ENCODE results near the gene SUMF1. TPM values are rescaled to one million over a fixed set of nuclear protein-coding genes. Genes with fewer than 3 reads are reported as not detected.
"Not testable (repeated sequence)": the region's sequence is repeated elsewhere in the genome, so short reads cannot be mapped to it uniquely, and the experiment has no call there.

The SUMF1 gene
- total RNA-seq, 1 donor from 2014 or later, result 10.4 TPM

DNA sequence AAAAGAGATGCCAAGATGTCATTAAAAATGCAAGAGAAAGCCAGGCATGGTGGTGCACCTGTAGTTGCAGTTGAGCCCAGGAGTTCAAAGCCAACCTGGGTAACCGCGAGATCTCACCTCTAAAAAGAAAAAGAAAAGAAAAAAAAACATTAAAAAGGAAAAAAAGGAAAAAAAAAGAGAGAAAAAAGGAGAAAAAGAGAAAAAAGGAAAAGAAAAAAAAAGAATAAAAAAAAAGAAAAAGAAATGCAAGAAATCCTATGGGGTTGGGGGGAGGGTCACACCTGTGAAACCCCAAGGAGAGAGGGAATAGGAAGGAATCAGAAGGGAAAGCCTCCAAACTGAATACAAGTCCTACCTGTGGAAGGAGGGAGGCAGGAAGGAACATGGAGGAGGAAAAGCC, 5.2 kb upstream of the SUMF1 start:
- intact Hi-C loops (cut with DNase I), result no loop called here
- DNase-seq (ENCODE audit: low spot score), result no peak

DNA sequence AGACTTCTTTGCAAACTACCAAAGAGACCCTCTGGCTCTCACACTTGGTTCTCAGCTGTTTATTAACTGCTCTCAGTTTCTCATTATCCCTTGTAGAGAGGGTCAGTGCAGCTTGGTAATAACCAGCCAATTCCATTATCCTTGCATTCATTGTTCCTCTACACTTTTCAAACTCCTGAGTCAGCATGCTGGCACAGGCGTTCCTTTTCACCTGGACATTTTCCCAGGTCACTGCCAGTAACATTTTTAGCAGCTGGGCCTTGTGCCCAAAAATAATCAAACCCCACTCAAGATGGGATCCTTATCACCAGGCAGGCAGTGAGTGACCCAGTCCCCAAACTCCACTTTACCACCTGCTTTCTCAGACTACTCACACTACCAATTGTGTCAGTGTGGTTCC, 4.8 kb upstream of the SUMF1 start:
- intact Hi-C loops (cut with DNase I), result no loop called here
- DNase-seq (ENCODE audit: low spot score), result no peak

DNA sequence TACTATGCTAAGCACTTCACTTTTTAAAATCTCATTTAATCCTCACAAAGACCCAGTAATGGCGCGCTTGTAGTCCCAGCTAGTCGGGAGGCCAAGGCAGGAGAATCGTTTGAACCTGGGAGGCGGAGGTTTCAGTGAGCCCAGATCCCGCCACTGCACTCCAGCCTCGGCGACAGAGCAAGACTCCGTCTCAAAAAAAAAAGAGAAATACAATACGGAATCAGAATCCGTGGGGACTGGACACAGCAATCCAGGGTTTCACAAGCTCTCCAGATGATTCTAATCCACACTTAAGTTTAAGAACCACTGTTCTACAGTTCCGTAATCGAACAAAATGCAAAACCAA, 426 bp upstream of the SUMF1 start:
- DNase-seq (ENCODE audit: low spot score), result no peak
- intact Hi-C loops (cut with DNase I), result loop anchor here (1.0 kb wide), 1 partner anchor 26 kb away; the partner anchor contains the start of gene ITPR1

DNA sequence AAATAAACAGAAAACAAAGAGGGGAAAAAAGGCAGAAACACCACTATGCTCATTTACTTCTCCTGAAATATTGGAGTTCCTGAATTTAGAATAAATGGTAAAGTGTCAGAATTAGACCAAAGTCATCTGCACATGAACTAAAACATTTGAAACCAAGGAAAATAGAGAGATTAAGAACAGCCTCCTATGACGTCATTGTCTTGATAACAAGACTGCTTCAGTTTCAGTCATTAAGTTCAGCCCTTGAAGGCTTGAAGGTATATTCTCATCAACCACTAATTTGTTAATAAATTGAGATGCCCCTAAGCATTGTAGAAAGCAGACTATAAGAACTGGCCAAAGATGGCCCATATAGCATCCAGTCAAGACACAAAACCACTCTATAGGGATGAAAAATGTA, 2.5 kb downstream of the SUMF1 start:
- intact Hi-C loops (cut with DNase I), result no loop called here
- no peak for DNase-seq (ENCODE audit: low spot score)

DNA sequence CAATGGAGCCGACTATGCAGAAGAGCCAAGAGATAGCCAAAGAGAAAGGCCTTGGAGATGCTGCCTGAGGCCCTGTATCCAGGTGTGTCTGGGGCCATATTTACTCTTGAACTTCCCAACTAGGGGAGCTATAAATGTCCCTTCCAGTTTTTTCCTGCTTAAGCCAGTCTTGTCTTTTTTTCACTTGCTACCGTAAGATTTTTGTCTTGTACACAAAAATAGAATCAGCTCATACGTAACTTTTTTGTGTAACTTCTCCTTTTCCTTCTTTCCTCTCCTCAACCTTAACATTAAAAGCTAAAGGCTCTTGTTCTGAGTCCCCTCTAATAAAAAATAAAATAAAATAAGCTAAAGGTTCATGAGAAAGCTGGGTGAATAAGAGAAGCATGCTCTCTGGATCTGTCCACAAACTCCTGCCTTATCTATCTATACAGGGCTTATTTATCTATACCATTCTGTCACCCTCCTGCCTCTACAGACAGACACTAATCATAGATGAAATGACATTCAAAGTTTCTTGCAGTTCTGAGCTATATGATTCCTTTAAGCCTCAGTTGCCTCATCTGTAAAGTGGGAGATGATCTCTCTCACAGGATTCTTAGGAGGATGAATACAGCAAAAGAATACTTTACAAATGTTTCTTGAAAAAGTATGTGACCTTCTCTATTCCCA, 4.6 kb downstream of the SUMF1 start:
- intact Hi-C loops (cut with DNase I), result no loop called here
- DNase-seq (ENCODE audit: low spot score), result no peak

DNA sequence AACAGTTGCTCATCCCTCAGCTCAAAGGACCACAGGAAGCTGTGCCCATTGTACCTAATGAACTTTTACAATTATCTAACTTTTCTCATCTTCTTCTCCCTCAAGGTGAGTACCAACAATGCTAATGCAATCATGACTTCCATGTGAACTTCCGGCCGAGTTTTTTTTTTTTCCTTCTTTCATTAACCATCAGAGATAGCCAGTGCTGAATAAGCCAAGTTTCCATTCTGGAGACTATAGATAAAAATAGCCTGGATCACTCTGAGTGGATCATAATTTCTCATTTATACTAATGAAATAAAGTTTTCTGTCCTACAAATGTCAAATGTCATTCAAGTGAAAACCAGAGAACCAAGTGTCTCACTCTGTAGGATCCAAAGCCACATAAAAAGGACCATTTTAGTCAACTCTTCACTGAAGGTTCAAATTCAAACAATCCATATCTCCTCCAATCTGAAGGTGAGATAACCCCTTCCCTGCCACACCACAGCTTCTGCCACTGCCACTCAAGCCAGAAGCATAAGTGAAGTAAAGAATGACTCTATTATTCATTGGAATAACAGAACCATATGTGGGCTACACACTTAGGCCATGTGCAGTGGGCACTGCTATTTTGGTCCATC, 5.5 kb downstream of the SUMF1 start:
- no peak for DNase-seq (ENCODE audit: low spot score)
- intact Hi-C loops (cut with DNase I), result no loop called here

DNA sequence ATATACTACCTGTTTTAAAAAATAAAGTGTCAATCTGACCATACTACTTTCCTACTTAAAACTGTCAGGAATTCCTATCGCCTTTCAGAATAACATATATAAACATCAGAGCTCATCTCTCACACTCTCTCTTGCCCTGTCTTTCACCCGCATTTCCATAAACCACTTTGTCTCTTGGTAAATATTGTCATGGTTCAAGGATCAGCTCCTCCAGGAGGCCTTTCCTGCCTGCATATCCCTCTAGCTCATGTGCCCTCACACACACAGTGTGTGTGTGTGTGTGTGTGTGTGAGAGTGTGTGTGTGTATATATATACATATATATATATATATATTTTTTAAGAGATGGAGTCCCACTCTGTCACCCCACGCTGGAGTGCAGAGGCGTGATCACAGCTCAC, 6.7 kb downstream of the SUMF1 start:
- intact Hi-C loops (cut with DNase I), result no loop called here
- DNase-seq (ENCODE audit: low spot score), result no peak

DNA sequence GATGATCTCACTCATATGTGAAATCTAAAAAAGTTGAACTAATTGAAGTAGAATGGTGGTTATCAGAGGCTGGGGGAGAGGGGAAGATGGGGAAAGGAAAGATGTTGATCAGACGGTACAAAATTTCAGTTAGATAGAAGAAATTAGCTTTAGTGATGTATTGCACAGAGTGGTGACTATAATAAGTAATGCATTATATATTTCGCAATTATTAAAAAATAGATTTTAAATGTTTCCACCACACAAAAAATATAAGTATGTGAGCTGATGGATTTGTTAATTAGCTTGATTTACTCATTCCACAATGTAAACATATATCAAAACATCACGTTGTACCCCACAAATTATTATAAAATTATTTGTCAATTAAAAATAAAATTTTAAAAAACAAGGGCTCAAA, 8.1 kb downstream of the SUMF1 start:
- intact Hi-C loops (cut with DNase I), result no loop called here
- DNase-seq (ENCODE audit: low spot score), result no peak

DNA sequence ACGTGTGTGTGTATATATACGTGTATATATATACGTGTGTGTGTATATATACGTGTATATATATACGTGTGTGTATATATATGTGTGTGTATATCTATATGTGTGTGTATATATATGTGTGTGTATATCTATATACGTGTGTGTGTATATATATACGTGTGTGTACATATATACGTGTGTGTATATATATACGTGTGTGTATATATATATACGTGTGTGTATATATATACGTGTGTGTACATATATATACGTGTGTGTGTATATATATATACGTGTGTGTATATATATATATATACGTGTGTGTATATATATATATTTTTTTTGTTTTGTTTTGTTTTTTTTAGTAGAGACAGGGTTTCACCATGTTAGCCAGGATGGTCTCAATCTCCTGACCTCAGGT, 10.3 kb downstream of the SUMF1 start:
- DNase-seq (ENCODE audit: low spot score); intact Hi-C loops (cut with DNase I): not testable (repeated sequence)

DNA sequence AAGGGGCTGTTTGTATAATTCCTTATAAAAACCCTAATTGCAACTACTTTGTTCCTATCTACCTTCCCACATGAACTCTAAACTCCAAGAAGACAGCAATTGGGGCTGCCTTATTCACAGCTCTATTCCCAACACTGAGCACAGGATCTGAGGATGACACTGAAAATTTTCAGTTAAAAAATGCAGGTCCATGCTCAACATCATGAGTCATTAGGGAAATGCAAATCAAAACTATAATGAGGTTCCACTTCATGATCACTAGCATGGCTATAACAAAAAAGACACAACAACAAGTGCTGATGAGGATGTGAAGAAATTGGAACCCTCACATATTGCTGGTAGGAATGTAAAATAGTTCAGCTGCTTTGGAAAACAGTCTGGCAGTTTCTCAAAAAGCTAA, 12.9 kb downstream of the SUMF1 start:
- intact Hi-C loops (cut with DNase I), result no loop called here
- DNase-seq (ENCODE audit: low spot score), result no peak

DNA sequence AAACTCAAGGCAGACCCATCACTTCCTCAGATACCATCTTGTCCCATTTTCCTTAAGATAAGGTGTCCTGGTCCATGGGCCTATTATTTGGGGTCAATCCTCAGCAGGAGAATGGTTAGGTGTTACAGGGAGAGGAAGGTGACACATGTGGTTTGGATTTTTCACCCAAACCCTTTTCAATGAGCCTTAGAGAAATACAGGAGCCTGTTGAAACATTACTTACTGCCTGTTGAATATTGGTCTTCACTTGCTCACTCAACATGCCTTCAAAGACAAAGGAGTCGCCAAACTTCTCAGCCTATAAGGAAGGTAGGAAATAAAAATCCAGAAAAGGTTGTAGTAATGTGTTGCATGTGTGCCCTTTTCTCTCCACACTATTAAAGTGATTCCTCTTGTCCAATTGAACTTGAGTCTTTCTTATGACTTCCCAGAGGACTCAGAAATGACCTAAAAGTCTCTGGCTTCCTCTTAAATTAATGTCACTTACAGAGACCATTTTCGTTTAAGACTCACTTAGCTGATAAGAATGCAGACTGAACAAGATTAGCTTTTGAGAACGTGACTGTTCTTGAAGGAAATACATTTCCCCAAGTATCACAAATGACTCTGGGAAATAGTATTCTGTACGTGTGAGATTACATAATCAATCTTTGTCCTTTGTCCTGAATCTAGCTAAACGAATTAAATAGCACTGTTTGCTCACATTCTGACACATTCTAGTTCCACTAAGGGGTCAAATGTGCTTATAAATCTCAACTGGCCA, 17.8 kb downstream of the SUMF1 start:
- intact Hi-C loops (cut with DNase I), result no loop called here
- no peak for DNase-seq (ENCODE audit: low spot score)

DNA sequence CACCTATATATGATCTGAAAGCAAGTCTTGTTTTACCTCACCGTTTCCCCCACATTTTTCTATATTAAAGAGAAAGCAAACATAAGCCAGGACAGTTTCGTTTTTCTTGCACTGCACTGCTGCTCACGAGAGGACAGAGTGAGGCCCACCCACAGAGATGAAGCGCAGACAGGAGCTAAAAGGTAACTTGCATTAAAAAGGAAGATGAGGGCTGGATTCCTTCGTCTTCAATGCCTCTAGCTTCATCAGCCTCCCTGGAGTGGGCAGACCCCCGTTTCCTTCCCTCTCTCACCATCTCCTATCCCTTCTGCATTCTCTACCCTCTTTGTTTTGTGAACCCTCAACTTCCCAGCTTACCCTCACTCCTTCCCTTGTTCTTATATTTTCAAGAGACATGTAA, 18.9 kb downstream of the SUMF1 start:
- intact Hi-C loops (cut with DNase I), result no loop called here
- no peak for DNase-seq (ENCODE audit: low spot score)

DNA sequence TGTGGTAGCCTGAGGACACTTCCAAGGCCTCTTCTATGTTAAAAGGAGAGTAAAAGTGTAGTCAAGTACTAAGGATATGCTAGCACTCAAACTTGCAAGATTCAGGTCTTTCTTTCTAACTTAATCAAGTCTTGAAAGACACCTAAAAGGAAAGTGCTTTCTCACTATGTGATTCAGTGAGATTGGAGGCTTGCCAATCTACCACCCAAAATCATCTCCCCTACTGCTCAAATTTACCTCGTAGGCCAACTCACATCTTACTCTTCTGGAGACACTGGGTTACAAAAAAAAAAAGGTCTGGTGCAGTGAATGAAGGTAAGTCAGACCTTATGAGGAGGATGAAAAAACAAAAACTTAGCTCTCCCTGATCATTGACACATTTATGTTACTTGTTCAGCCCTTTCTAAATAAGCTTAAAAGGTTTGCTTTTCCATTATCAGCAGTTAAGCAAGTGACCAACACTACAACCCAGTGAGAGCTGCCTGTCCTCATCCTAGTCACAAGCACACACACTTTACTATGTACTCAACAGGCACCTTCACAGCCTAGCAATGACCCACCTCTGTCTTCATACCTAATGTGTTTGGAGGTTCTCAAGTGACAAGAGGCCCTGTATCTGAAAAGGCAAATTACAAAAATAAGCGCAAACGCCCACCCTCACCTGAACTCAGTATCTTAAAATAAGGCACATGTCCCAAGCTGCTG, 19.6 kb downstream of the SUMF1 start:
- no peak for DNase-seq (ENCODE audit: low spot score)
- intact Hi-C loops (cut with DNase I), result no loop called here

DNA sequence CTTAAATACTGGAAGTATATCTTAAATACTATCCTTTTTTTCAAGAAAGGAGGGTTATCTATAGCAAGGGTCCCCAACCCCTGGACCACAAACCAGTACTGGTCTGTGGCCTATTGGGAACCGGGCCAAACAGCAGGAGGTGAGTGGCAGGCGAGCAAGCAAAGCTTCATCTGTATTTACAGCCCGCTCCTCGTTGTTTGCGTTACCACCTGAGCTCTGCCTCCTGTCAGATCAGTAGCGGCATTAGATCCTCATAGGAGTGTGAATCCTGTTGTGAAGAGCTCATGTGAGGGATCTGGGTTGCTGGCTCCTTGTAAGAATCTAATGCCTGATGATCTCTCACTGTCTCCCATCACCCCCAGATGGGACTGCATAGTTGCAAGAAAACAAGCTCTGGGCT, 26.1 kb downstream of the SUMF1 start:
- no peak for DNase-seq (ENCODE audit: low spot score)
- intact Hi-C loops (cut with DNase I), result no loop called here

DNA sequence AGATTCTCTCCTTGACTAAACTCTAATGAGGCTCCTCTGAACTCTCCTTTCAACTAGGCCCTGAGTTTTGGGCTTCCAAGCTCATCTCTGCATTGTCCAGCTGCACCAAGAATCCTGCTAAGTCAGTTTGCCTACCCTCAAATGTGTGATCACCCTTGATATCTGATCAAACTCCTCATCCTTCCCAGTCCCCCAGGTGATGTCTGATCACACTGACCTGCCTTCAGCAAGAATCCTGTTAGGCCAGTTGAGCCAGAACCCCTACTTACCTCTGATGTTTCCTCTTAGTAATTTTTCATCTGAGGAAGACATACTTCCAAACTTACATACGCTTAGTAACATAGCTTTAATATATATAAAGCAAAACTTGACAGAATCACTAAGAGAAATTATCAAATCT, 28.8 kb downstream of the SUMF1 start:
- intact Hi-C loops (cut with DNase I), result no loop called here
- no peak for DNase-seq (ENCODE audit: low spot score)

DNA sequence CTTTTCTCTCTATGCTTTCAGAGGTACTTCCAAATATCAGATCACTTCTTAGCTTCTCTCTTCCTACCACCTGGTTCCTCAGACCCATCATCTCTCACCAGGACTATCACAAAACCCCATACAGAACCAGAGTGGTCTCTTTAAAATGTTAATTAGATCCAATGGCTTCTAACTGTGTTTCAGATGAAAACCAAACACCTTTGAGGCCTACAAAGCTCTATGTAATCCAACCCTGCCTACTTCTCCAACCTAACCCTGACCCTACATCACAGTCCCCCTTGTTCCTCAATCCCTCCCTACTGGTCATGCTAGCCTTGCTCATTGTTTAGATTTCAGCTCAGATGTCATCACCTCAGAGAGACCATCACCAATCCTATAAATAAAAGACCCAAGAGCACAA, 34.8 kb downstream of the SUMF1 start:
- intact Hi-C loops (cut with DNase I), result no loop called here
- no peak for DNase-seq (ENCODE audit: low spot score)

DNA sequence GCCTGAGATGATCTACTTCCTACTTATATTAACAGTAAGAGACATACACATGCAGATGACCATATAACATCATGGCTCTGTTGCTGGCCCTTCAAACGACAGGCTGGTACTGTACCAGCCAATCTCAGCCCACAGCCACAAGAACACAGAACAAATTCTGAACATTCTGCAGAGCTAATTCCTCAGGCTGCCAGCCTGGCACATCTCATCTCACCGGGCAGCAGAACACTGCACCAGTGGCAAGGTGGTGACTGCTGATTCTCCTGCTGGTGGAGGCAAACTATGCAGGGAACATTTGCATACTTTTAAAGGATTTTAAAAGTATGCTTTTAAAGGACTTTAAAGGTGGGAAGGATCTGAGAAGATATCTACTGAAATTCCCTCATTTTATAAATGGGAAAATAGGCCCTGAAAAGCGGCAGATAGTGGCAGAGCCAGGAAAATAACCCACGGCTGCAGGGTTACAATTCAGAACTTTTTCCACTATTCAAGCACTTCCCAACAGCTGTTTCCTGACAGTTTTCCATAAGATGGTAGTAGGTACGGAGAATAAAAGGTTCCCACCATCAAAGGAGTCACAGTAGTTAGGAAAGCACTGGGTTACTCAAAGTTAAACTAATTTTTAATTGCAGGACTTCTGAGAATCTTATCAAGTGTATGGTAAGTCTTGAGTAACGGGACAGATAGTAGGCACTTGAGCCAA, 37.3 kb downstream of the SUMF1 start:
- no peak for DNase-seq (ENCODE audit: low spot score)
- intact Hi-C loops (cut with DNase I), result no loop called here

DNA sequence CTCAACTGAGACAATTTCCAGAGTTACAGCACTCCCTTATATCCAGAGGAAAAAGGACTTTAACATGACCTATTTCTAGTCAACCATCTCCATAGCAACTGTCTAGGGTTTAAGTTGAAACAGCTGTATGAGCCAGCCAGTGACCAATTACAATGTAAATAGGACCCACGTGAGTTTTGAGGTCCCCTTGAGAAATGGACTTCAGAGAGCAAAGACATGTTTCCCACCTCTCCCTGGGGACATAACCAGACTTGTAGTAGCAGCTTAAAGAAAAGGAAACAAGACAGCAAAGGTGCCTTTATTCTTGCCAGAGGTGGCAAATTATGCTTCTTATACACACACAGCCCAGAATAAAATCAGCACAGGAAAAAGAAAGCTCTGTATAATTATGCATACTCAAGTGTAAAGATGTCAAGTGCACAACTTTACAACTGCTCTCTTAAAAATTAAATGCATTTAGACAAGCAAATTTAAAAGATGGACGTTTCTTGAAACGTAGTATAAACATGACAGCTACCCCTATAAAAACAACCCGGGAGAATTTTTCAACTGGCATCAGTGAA, 40.2 kb downstream of the SUMF1 start:
- intact Hi-C loops (cut with DNase I), result no loop called here
- DNase-seq (ENCODE audit: low spot score), result no peak

DNA sequence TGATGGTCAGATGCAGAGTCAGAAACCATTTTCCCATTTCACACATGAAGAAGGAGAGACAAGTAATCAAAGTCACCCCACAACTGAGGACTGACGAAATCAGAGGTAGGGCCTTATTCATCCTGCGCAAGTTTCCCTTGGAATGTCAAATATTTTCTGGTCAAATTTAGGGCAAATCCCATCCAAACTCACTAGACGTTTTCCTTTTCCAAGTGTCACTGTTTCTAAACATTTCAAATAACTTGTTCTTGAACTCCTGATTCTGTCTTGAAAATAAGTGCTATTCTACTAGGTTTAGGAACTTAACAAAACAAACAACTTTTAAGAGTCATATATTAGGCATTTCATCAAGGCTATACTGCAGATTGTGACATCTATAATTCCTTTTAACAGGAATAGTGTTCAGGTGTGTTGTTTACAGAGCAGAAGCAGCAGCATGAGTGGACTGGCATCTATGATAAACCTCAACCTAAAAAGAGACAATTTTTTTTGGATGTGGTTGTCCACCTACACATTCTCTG, 40.7 kb downstream of the SUMF1 start:
- DNase-seq (ENCODE audit: low spot score), result no peak
- intact Hi-C loops (cut with DNase I), result no loop called here
